Measurements from ENCODE around the gene PLCL1. TPM values are rescaled to one million over a fixed set of nuclear protein-coding genes. Genes with fewer than 3 reads are reported as not detected.

PLCL1 gene
- total RNA-seq, 3 donors from 2014 or later: 6.6 to 11.3 (median 11.1) TPM

Other genes with a start within 250 kb of the PLCL1 start
- gene RFTN2, start 129.0 kb upstream of the PLCL1 start, total RNA-seq: 10 to 100 TPM in 1 of 3 donors, 1 to 10 TPM in 2; 2.3 to 21.1 (median 7.6) TPM
- 10 to 100 TPM in 1 of 3 donors, 1 to 10 TPM in 2; 5.4 to 11.9 (median 6.9) TPM for gene MARS2, start 99.2 kb upstream of the PLCL1 start, total RNA-seq
- under 1 TPM in 1 of 3 donors, not detected in 2; 0.29 TPM for gene BOLL, start 19.3 kb upstream of the PLCL1 start, total RNA-seq

All from breast epithelium (tissue), 3 donors.